HL-60 (cell line): Measurements from ENCODE around the gene PGGHG.

Experiments
- DNase-seq, 2 experiments: peaks; one replicate each; pipeline ENCODE4 v3.0.0-alpha.2; 2010 to 2020; ENCODE audit warnings: low read depth in 1 of 2, low spot score in 1 of 2
- H3K27ac ChIP-seq: fragments of 250-450 bp; sonication (Bioruptor Pico); replicated peaks from 2 replicates; pipeline ENCODE4 v1.5.1; 2020; ENCODE audit warnings: mild to moderate bottlenecking, moderate library complexity
- H3K27me3 ChIP-seq: fragments of 250-450 bp; sonication (Bioruptor Pico); 2 replicates; pipeline ENCODE4 v1.5.1; 2021; ENCODE audit warnings: mild to moderate bottlenecking, moderate library complexity; ENCODE audit not compliant: insufficient read depth, poor library complexity, severe bottlenecking
- H3K4me3 ChIP-seq: replicated peaks from 2 replicates; pipeline ENCODE4 v1.5.1; 2011; ENCODE audit warnings: mild to moderate bottlenecking, control low read depth, low read length; ENCODE audit not compliant: insufficient read depth
- GABPA ChIP-seq: IDR thresholded peaks from 2 replicates; pipeline ENCODE4 v1.6.1; 2012; ENCODE audit warnings: low read depth
- POLR2AphosphoS5 ChIP-seq: IDR thresholded peaks from 2 replicates; pipeline ENCODE4 v1.6.1; 2012; ENCODE audit warnings: low read depth
- REST ChIP-seq: IDR thresholded peaks from 2 replicates; pipeline ENCODE4 v1.6.1; 2012; ENCODE audit warnings: low read depth; ENCODE audit not compliant: insufficient replicate concordance
- SPI1 ChIP-seq: IDR thresholded peaks from 2 replicates; pipeline ENCODE4 v1.6.1; 2012; ENCODE audit warnings: low read depth, mild to moderate bottlenecking, borderline replicate concordance
- TF ChIP-seq, protein P1 (sequence below): IDR thresholded peaks from one replicate; pipeline ENCODE4 v1.5.1; 2011; ENCODE audit warnings: low read length, control low read depth, inconsistent platforms; ENCODE audit not compliant: insufficient read depth

The PGGHG gene

DNA sequence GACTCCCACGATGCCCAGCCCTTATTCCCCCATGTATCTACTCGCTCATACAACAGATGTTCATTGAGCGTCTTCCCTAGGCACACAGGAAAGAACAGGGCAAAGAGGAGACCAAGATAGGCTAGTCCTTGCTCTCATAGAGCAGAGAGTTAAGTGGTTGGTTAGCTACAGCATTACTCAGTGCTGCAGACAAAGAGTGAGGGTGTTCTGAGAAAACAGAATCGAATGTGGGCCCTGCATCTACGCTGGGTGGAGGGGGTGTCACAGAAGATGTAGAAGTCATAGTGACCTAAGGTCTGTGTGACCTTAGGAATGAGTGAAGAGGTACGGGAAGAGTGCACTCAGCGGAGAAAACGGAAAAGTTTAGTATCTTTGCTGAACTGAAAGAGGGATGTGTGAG, 39.9 kb upstream of the PGGHG start:
- Histone ChIP-seq H3K4me3 (no peak overlapping the region), H3K27me3 (no peaks in the 10 kb centered on the region), H3K27ac (no peak overlapping the region)
- TF ChIP-seq, protein P1, sequence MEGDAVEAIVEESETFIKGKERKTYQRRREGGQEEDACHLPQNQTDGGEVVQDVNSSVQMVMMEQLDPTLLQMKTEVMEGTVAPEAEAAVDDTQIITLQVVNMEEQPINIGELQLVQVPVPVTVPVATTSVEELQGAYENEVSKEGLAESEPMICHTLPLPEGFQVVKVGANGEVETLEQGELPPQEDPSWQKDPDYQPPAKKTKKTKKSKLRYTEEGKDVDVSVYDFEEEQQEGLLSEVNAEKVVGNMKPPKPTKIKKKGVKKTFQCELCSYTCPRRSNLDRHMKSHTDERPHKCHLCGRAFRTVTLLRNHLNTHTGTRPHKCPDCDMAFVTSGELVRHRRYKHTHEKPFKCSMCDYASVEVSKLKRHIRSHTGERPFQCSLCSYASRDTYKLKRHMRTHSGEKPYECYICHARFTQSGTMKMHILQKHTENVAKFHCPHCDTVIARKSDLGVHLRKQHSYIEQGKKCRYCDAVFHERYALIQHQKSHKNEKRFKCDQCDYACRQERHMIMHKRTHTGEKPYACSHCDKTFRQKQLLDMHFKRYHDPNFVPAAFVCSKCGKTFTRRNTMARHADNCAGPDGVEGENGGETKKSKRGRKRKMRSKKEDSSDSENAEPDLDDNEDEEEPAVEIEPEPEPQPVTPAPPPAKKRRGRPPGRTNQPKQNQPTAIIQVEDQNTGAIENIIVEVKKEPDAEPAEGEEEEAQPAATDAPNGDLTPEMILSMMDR, result no peak
- TF ChIP-seq GABPA, result no peak
- TF ChIP-seq REST, result no peak
- DNase-seq, result no peak

GRCh38 chr11:250274-250673, 38.7 kb upstream of the PGGHG start:
- Histone ChIP-seq H3K27me3 (no peaks in the 10 kb centered on the region), H3K27ac (no peak overlapping the region), H3K4me3 (no peak overlapping the region)
- no peak for DNase-seq
- TF ChIP-seq SPI1 (no peak), GABPA (no peak), POLR2AphosphoS5 (no peak), REST (no peak)
- TF ChIP-seq, protein P1, result no peak

- H3K27ac ChIP-seq, result no peak overlapping the region
- peak; percentile 53 to 59 for DNase-seq
- no peak for TF ChIP-seq REST
- TF ChIP-seq GABPA, result no peak
- TF ChIP-seq, protein P1, result peak; percentile 60
- H3K4me3 ChIP-seq, result no peak overlapping the region
- H3K27me3 ChIP-seq, result no peaks in the 10 kb centered on the region
Measured at GRCh38 chr11:250740-251299, 38.1 kb upstream of the PGGHG start.
